GM19240 (cell line): ENCODE data around the gene HIP1.
"Not testable (repeated sequence)": the region's sequence is repeated elsewhere in the genome, so short reads cannot be mapped to it uniquely, and the experiment has no call there.

Experiments used
- DNase-seq: peaks from one replicate; pipeline ENCODE4 v3.0.0; 2011; ENCODE audit warnings: low spot score; ENCODE audit not compliant: insufficient read length

The HIP1 gene

DNA sequence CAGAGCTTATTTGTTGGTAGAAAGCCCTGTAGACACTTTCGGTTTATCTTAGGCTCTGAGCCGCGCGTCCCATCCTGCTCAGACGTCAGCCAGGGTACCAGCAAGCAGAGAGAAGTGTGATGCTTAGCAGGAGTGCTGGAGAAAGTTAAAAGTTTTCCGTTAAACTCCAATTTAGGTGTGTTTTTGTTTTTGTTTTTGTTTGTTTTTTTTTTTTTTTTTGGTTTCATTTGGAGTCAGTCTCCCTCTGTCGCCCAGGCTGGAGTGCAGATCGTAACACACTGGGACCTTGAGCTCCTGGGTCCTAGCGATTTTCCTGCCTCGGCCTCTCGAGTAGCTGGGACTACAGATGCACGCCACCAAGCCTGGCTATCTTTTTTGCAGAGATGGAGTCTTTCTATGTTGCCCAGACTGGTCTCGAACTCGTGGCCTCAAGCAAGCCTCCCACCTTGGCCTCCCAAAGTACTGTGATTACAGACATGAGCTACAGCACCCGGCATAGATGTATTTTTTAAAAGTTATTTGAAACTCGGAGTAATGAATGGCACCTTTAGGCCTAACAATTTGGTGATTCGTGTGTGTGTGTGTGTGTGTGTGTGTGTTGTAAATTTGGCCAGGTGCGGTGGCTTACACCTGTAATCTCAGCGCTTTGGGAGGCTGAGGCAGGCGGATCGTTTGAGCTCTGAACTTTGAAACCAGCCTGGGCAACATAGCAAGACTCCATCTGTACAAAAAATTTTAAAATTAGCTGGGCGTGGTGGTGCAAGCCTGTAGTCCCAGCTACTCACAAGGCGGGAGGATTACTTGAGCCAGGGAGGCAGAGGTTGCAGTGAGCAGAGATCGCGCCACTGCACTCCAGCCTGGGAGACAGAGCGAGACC lies 1.3 kb upstream of the HIP1 start:
- DNase-seq, result no peak

DNA sequence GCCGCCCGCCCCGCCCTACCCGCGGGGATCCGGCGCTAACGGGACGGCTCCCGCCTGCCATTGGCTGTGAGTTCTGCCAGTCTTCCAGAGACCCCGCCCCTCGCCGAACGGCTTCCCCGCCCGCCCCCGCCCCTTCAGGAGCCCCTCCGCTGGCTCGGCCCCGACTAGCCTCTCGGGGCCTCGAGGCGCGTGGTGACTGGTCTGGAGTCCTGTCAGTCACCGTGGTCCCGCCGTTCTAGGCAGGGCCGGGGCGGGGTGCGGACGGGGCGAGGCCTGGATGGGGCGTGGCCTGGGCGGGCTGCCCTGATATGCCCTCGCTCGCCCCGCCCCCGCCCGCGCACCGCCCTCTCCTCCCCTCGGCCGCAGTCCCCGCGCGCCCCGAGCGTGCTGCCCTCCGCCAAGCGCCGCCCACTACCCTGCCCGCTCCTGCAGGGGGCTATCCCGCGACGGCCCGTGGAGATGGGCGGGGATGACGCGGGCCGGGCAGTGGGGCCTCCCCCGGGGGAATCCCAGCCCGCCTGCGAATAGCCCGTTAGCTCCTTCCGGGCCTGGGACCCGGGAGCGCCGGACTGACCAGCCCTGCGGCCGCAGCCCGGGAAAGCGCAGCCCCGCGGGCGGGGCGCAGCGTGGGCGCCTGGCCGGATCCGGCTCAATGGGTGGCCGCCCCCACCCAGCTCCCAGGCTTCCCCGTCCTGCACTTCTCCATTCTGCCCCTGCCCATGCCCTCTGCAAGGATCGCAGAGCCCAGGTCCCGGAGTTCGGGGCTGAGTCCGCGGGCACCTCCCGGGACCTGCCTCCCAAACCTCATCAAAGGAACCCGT lies 444 bp upstream of the HIP1 start:
- DNase-seq, result peak; percentile 97

DNA sequence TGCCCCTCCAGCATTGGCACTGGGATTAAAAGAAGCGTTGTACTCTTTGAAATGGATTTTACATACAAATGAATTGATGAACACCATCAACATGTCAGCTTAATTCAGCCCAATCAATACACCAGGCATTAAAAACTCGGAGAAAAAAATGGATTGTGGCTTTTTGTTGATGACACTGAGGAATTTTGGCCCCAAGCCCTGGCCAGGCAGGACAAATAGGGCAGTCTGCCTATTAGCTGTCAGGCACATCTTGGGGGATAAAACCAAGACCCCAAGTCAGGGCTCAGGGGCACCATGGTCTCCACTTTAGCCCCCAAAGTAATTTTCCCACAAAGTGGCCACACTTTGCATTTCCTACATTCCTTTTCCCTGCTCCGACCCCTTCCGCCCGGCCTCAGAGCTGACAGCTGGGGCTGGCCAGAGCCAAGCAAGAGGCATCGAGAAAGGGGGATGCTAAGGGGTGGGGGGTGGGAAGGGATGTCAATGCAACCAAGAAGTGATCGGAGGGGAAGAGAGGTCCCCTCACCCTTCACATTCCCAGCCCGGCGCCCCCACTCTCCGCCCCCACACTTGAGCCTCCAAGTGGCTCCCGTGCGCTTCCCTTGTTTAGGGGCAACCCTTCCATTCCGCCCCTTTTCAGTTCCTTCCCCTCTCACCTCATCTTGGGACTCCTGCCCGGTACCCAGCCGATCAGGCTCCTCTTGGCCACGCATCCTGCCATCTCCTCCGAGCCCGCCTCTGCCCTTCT lies 711 bp downstream of the HIP1 start:
- no peak for DNase-seq

DNA sequence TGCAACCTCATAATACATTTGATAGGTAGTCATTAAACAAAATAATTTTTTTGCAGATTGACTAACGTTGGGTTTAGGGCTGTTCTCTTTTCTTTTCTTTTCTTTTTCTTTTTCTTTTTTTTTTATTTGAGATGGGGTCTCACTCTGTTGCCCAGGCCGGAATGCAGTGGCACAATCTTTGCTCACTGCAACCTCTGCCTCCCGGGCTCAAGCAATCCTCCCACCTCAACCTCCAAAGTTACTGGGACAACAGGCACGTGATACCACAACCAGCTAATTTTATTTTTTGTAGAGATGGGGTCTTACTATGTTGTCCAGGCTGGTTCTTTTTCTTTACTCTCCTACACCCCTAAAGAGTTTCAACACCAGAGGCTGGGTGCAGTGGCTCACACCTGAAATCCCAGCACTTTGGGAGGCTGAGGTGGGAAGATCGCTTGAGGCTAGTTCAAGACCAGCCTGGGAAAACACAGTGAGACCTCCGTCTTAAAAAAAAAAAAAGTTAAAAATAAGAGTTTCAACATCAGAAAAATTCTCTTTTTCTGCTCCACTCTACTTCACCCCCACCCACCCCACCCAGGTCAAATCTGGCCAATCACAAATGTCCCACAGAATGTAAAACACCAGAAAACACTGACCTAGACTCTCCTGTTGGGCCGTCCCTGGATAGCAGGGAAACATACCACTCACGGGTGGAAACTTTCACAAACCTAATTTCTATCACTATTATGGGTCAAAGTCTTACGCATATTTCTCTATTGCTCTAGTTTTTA lies 3.0 kb downstream of the HIP1 start:
- no peak for DNase-seq

DNA sequence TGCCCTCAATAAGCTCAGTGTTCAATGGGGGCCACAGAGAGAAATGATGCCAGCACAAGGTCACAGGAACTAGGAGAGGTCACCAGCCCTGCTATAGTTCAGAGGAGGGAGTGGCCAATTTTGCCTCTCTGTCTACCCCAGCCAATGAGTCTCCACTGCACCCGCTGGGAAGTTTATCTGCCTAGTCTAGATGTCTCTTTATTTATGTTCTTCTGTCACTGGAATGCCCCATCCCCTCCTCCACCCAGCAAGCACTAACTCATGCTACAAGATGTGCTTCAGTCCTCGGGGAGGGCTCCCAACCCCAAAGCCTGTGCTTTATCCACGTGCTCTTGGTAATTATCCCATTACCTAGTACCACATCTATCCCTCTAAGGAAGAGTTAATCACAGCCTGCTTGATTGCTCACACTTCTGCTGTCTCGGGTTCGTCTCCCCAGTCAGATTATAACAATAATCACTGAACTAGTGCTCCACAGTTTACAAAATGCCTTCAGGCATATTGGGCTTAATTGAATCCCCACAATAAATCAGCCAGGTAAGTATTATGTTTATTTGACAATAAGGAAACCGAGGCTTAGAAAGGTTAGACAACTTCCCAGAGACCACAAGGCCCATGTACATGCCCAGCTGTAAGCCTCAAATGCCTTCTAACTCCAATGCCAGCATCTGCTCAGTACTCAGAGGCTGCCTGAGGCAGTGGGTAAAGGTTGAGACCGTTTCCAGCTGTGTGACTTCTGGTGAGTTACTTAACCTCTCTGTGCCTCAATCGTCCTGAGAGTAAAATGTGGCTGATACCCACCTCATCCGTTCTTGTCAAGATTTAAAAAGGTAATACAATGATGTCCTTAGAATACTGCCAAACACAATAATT lies 3.9 kb downstream of the HIP1 start:
- DNase-seq, result no peak

DNA sequence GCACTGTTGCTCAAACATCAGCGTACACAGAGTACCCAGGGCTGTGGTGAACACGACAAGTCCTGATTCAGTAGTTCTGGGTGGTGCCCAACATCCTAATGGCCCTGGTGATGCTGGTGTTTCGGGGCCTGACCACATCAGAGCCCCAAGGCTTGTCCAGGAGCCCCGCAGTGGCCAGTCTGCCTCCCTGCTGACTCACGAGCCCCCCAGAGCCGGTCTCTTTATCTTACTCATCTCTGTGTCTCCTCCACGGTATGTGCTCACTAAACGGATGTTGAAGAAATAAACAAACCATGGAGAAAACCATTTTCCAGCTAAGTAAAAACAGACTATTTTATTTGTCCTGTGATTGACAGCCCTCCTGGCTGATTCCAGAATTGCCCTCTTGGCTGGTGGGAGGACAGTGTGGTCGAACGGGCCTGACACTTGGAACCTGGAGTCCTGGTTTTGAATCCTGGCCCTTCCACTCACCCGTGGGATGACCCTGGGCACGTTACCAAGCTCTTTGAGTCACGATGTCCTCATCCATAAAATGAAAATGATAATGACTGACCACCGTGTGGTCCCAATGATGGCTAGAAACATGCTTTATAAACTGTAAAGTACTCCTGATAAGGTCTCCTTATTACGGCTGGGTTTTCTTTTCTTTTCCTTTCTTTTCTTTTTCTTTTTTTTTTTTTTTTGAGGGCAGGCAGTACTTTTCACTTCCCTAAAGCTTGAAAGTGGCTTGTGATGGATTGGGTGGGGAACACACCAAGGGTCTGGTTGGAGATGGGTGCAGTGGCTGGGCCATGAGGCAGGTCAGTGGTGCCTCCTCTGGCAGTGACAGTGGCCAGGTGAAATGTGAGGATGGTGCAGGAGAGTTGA lies 5.7 kb downstream of the HIP1 start:
- no peak for DNase-seq

DNA sequence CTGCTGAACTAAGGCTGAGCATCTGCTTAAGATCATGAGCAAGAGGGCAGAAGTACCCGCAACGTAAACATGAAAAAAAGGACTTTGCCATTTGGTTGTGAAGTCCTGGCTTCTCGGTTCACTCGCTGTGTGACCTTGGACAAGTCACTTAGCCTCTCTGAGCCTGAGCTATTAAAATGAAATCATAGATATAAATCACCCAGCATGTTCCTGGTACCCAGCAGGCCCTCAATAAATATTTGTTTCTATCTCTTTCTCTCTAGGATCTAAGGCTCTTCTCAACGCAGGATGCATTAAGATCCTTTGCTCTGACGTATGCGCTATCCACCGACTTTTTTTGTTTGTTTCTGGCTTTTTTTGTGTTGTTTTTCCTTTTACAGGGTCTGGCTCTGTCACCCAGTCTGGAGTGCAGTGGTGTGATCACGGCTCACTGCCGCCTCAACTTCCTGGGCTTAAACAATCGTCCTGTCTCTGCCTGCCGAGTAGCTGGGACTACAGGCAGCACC lies 6.7 kb downstream of the HIP1 start:
- no peak for DNase-seq

DNA sequence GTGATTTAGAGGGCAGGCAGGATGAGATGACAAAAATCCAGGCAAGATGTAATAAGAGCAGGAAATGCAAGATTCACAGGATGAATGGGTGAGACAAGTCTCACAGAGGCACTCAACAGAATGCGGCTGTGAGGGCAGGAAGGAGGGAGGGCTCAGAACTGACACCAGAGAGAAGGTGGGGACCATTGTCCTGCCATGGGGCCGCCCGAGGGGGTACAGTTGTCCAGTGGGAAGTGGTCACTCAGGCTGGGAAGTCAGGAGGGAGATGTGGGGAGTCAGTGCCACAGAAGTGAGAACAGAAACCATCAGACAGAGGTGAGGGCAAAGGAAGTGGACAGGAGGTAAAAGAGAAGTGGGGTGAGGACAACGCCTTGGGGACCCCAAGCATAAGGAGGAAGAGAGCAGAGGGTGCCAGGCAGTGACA lies 8.9 kb downstream of the HIP1 start:
- no peak for DNase-seq

DNA sequence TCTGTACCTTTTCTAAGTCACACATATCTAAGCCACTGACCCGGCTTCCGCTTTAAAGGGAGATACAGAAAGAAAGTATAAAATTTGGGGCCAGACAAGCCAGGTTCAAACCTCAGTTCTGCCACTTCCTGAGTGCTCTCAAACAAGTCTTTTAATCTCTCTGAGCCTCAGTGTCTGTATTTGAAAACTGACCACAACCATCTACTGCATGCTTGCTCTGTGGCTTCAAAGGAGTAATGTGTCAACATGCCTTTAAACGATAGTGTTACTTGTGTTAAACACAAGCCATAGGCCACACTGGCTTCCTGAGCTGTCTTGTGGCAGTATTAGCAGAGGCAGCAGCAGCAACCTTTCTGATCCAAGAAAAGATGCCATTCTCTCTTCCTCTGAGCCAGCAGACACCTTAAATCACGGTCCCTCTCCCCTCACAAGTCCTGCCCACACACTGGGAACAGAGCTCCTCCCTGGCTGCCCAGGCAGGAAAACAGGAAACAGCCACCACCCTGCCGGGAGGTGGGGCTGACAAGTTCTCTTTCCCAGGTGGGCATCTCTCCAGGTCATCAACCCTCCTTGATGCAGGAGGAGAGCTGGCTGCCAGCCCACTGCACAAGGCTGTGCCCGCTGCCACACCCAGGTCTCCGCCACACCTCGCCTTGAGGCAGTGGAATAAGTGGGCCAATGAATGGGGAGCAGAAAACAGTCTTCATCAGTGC lies 10.7 kb downstream of the HIP1 start:
- DNase-seq, result no peak

DNA sequence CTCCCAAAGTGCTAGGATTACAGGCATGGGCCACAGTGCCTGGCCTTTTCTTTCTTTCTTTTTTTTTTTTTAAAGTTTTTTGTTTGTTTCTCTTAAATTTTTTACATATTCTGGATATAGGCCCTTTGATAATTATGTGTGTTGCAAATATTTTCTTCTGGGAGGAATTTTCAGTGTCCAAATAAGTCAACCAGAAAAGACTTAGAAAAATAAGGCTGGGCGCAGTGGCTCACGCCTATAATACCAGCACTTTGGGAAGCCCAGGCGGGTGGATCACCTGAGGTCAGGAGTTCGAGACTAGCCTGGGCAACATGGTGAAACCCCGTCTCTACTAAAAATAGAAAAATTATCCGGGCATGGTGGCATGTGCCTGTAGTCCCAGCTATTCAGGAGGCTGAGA lies 11.4 kb downstream of the HIP1 start:
- not testable (repeated sequence) for DNase-seq

DNA sequence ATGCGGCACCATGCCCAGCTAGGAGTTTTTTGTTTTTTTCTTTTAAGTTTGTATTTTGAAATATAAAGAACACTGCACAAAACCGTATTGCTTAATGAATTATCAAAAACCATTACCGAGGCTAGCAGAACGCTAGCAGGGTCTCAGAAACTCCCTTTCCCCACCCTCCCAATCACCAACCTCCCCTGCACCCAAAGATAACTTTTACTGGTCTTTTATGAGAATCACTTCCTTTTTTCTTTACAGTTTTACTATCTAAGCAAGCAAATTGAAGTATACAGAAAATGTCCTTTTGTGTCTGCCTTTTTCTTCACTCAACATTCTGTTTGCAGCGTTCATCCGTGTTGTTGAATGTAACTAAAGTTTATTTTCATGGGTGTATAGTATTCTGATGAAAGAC lies 13.4 kb downstream of the HIP1 start:
- no peak for DNase-seq

DNA sequence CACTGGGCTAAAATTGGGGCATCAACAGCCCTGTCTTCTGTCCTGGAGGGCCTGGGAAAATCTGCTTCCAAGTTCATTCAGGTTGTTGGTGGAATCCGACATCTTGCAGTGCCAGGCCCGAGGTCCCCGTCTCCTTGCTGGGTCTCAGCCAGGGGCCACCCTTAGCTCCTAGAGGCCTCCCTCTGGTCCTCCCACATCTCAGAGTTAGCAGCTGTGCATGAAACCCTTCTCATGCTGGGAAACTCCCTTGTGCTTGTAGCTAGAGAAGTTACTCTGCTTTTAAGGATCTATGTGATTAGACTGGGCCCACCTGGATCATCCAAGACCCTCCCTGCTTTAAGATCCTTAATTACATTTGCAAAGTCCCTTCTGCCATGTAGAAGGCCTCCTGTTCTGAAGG lies 15.3 kb downstream of the HIP1 start:
- no peak for DNase-seq

DNA sequence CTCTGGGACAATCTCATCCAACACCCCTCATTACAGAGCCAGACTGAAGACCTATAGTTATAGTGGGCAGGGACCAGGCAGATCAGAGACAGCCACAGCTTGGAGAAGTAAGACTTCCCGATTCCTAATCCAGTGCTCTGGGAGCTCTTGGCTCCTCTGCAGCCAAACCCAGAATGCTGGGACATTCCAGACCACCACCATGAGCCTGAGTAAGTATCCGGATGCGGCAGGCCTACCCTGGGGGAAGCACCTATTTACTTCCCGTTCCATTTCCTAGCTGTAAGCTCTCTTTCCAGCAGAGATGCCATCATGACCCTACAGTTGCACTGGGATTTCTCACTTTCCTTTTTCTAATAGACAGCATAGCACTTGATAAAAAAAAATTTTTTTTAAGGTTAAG lies 16.4 kb downstream of the HIP1 start:
- no peak for DNase-seq

DNA sequence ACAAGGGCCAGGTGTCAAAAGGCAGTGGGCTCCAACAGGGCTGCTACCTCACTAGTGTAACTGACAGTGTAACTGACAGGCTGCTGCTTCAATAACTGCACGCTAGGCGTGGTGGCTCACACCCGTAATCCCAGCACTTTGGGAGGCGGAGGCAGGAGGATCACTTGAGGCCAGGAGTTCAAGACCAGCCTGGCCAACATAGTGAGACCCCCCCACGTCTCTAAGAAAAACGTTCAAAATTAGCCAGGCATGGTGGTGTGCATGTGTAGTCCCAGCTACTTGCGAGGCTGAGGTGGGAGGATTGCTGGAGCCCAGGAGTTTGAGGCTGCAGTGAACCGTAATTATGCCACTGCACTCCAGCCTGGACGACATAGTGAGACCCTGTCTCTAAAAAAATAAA lies 16.8 kb downstream of the HIP1 start:
- not testable (repeated sequence) for DNase-seq

DNA sequence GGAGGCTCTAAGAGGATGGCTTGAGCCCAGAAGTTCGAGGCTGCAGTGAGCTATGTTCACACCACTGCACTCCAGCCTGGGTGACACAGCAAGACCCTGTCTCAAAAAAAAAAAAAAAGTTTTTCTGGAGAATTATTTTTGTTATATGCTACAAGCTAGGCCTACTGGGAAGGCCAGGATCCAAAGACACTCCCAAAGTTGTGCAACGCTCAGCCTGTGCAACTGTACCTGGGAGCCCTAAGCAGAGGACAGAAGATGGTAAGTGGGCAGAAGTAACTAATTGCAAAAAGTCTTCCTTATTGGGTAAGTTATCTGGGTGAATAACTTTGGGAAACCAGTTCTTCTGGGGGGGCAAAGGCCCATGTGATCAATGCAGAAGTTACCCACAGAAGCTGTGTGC lies 17.3 kb downstream of the HIP1 start:
- no peak for DNase-seq

DNA sequence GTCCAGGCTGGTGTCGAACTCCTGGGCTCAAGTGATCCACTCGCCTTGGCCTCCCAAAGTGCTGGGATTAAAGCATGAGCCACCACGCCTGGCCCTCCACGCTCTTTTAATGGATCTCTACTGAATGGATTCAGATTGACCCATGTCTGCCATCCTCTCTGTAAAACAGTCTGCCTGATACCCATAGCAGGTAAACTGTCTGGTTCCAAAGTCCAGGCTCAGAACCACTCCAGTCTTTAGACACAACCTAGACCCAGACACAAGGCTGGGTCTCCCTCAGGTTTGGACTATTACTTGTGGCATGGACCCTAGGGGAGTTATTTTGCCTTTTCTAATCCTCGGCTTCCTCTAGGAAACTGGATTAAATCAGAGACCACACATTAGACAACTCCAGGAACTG lies 19.1 kb downstream of the HIP1 start:
- no peak for DNase-seq

DNA sequence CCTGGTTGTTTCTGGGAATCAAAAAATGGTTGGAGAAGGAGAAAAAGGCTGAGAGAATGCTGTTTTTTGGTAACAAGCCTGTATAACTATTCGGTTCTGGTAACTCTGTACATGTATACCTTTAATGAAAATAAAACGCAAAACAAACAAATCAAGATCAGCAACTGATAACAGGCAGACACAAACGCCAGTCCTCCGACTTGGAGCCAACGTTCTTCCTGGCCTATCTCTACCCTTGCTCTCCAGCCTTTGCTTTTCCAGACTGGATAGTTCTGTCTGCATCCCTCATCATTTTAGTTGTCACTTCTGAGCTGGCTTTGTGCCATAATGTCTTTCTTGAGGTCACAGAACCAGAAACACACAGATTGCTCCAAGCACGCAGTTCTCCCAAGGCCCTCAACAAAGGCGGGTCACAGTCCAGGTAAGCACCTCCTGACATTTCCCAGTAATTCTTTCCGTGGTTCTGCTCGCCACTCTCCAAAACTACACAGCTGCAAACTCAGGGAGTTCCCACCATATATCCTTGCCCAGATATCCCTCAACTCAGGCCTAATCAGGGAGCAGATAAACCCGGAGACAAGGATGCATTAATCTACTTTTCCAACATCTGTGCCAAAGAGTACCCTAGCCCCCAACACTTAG lies 20.2 kb downstream of the HIP1 start:
- no peak for DNase-seq

DNA sequence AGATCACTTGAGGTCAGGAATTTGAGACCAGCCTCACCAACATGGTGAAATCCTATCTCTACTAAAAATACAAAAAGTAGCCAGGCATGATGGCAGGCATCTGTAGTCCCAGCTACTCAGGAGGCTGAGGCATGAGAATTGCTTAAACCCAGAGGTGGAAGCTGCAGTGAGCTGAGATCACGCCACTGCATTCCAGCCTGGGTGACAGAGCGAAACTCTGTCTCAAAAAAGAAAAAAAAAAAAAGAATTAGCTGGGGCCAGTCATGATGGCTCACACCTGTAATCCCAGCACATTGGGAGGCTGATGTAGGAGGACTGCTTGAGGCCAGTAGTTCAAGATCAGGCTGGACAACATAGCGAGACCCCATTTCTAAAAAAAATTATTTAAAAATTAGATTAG lies 21.0 kb downstream of the HIP1 start:
- DNase-seq, result not testable (repeated sequence)
